Nephron progenitor cell (in vitro differentiated cells): ENCODE measurements around the gene SGPP2.
A peak's percentile ranks its signal among the peaks of the same experiment; 100 is the strongest.

Experiments
- DNase-seq: peaks from one replicate; pipeline ENCODE4 v3.0.0; 2021
- H3K27ac Mint-ChIP-seq: 2 replicates; pipeline ENCODE4 v1.8.0; 2021; ENCODE audit warnings: mild to moderate bottlenecking, moderate library complexity, mixed read lengths
- H3K27me3 Mint-ChIP-seq: 2 replicates; pipeline ENCODE4 v1.8.0; 2021; ENCODE audit warnings: mild to moderate bottlenecking, low read depth, mixed read lengths; ENCODE audit not compliant: poor library complexity
- H3K36me3 Mint-ChIP-seq: 2 replicates; pipeline ENCODE4 v1.8.0; 2021; ENCODE audit warnings: low read depth, mixed read lengths
- H3K4me1 Mint-ChIP-seq: 2 replicates; pipeline ENCODE4 v1.8.0; 2021; ENCODE audit warnings: mixed read lengths
- H3K4me3 Mint-ChIP-seq: 2 replicates; pipeline ENCODE4 v1.8.0; 2021; ENCODE audit warnings: mild to moderate bottlenecking, moderate library complexity, mixed read lengths
- H3K9me3 Mint-ChIP-seq: 2 replicates; pipeline ENCODE4 v1.8.0; 2021; ENCODE audit warnings: mild to moderate bottlenecking, moderate library complexity, mixed read lengths
- CTCF ChIP-seq: fragments of 200-600 bp; sonication (generic); IDR thresholded peaks from 2 replicates; pipeline ENCODE4 v1.5.0; 2021; ENCODE audit warnings: antibody characterized with exemption

Gene SGPP2

GRCh38 chr2:222439692-222440091, 15.3 kb downstream of the SGPP2 start:
- Mint-ChIP-seq H3K4me1 (peaks cover 49% of the 10 kb centered on the region), H3K36me3 (peaks cover 5% of the 10 kb centered on the region), H3K27ac (peak overlapping the region; percentile 4), H3K27me3 (peaks cover 4% of the 10 kb centered on the region), H3K9me3 (peaks cover 5% of the 10 kb centered on the region), H3K4me3 (no peak overlapping the region)
- DNase-seq = no peak
- TF ChIP-seq CTCF = no peak

GRCh38 chr2:222440673-222441422, 16.5 kb downstream of the SGPP2 start:
- peaks cover 5% of the 10 kb centered on the region for H3K36me3 Mint-ChIP-seq
- peaks cover 4% of the 10 kb centered on the region for H3K27me3 Mint-ChIP-seq
- TF ChIP-seq CTCF = no peak
- peaks cover 61% of the 10 kb centered on the region for H3K4me1 Mint-ChIP-seq
- H3K27ac Mint-ChIP-seq = peak overlapping the region; percentile 98
- H3K9me3 Mint-ChIP-seq = peaks cover 6% of the 10 kb centered on the region
- H3K4me3 Mint-ChIP-seq = peak overlapping the region; percentile 44
- peak; percentile 40 for DNase-seq

- no peaks in the 10 kb centered on the region for H3K36me3 Mint-ChIP-seq
- peak; percentile 23 for DNase-seq
- H3K27me3 Mint-ChIP-seq = no peaks in the 10 kb centered on the region
- H3K4me3 Mint-ChIP-seq = peak overlapping the region; percentile 14
- H3K27ac Mint-ChIP-seq = peak overlapping the region; percentile 64
- peaks cover 5% of the 10 kb centered on the region for H3K9me3 Mint-ChIP-seq
- H3K4me1 Mint-ChIP-seq = peaks cover 73% of the 10 kb centered on the region
- TF ChIP-seq CTCF = no peak
Observed at GRCh38 chr2:222442665-222443064, 18.3 kb downstream of the SGPP2 start.

- Mint-ChIP-seq H3K4me3 (no peak overlapping the region), H3K27me3 (no peaks in the 10 kb centered on the region), H3K27ac (no peak overlapping the region), H3K36me3 (no peaks in the 10 kb centered on the region), H3K4me1 (peaks cover 90% of the 10 kb centered on the region), H3K9me3 (peaks cover 5% of the 10 kb centered on the region)
- TF ChIP-seq CTCF = no peak
- no peak for DNase-seq
Observed at GRCh38 chr2:222445227-222445626, 20.9 kb downstream of the SGPP2 start.

GRCh38 chr2:222447131-222447530, 22.8 kb downstream of the SGPP2 start:
- Mint-ChIP-seq H3K27ac (no peak overlapping the region), H3K27me3 (no peaks in the 10 kb centered on the region), H3K4me1 (peaks cover 90% of the 10 kb centered on the region), H3K36me3 (no peaks in the 10 kb centered on the region), H3K4me3 (no peak overlapping the region), H3K9me3 (peaks cover 5% of the 10 kb centered on the region)
- no peak for DNase-seq
- no peak for TF ChIP-seq CTCF

- DNase-seq = no peak
- Mint-ChIP-seq H3K4me3 (peak overlapping the region; percentile 24), H3K36me3 (no peaks in the 10 kb centered on the region), H3K27me3 (peaks cover 7% of the 10 kb centered on the region), H3K9me3 (peaks cover 5% of the 10 kb centered on the region), H3K27ac (peak overlapping the region; percentile 58), H3K4me1 (peaks cover 79% of the 10 kb centered on the region)
- TF ChIP-seq CTCF = no peak
Observed at GRCh38 chr2:222448748-222449181, 24.4 kb downstream of the SGPP2 start.
